Testis (tissue), 5 donors: ENCODE results near the gene MOCS2. TPM values are rescaled to one million over a fixed set of nuclear protein-coding genes. Genes with fewer than 3 reads are reported as not detected.

ENCODE experiments used
- DNase-seq: peaks from one replicate; pipeline ENCODE4 v3.0.0-alpha.2; 2019
- H3K27ac ChIP-seq, 2 donors: fragments of 200-600 bp; sonication (generic); one replicate each; pipeline ENCODE4 v1.5.1; 2019
- H3K27me3 ChIP-seq: fragments of 200-600 bp; sonication (generic); one replicate; pipeline ENCODE4 v1.5.1; 2019
- H3K36me3 ChIP-seq: fragments of 200-600 bp; sonication (generic); one replicate; pipeline ENCODE4 v1.5.1; 2017; ENCODE audit warnings: low read depth; ENCODE audit errors: missing control alignments
- H3K4me1 ChIP-seq: fragments of 200-600 bp; sonication (generic); one replicate; pipeline ENCODE4 v1.5.1; 2019
- H3K4me3 ChIP-seq, 2 donors: fragments of 200-600 bp; sonication (generic); one replicate each; pipeline ENCODE4 v1.5.1; 2017 to 2019
- H3K9me3 ChIP-seq: fragments of 200-600 bp; sonication (generic); one replicate; pipeline ENCODE4 v1.5.1; 2017
- CTCF ChIP-seq, 3 experiments: fragments of 450-650 bp in 2 of 3; fragments of 200-600 bp in 1 of 3; sonication (generic) in 1 of 3; IDR thresholded peaks; one replicate each; pipeline ENCODE4 v1.5.1; 2016 to 2019; ENCODE audit warnings: antibody characterized with exemption in 3 of 3, mild to moderate bottlenecking in 2 of 3, moderate library complexity in 1 of 3
- POLR2A ChIP-seq: fragments of 450-650 bp; IDR thresholded peaks from one replicate; pipeline ENCODE4 v1.6.1; 2017; ENCODE audit warnings: antibody characterized with exemption, mild to moderate bottlenecking, moderate library complexity
- WGBS, 2 donors: methylation state at CpG; one replicate each; pipeline ENCODE4 v1.1.5; 2018; 5-methylcytosine and 5-hydroxymethylcytosine counted together
- intact Hi-C: fragments of 100-400 bp; cut with DNase I; formaldehyde crosslinking; loops from one replicate; pipeline ENCODE4 v1.15.1; 2023; ENCODE audit warnings: low total_unique reads
- long read RNA-seq, 2 donors: transcript quantifications; one replicate each; lab custom pipeline, GENCODE V29; 2026
- polyA plus RNA-seq: library from polyadenylated mRNA; stranded (reverse); fragments of 350-450 nt; fragmentation: Illumina TruSeq; extraction: RNeasy Lipid Tissue Mini Kit (QIAGEN cat#74804); gene quantifications from one replicate; pipeline ENCODE4 v1.2.3, GENCODE V29; 2014; ENCODE audit warnings: low read depth, low replicate concordance; ENCODE audit not compliant: insufficient read depth
- total RNA-seq, 2 donors: library from RNA; depleted of rRNA; stranded (reverse); fragments of >200 nt; gene quantifications; one replicate each; pipeline ENCODE4 v1.2.3, GENCODE V29; 2016

MOCS2 gene
- 10 to 100 TPM; 45.6 to 46.1 TPM for total RNA-seq
- 39.6 TPM for polyA plus RNA-seq
- long read RNA-seq, donor 1, transcript MOCS2-203 (7 exons, 1,337 nt), result major isoform, 38 of 56 reads
- long read RNA-seq, donor 1, partial matches to known transcripts, result 15 of 56 reads
- long read RNA-seq, donor 1, other reads (novel, unspliced or antisense), result 0 of 56 reads
- long read RNA-seq, donor 2, transcript MOCS2-203 (7 exons, 1,337 nt), result major isoform, 22 of 28 reads
- long read RNA-seq, donor 2, partial matches to known transcripts, result 6 of 28 reads
- long read RNA-seq, donor 2, other reads (novel, unspliced or antisense), result 0 of 28 reads

- Histone ChIP-seq H3K27ac (peak within 1 kb of the TSS; percentile 78 to 79), H3K36me3 (no peaks in the 10 kb centered on the region), H3K4me1 (peaks cover 7% of the 10 kb centered on the region), H3K27me3 (no peaks in the 10 kb centered on the region), H3K9me3 (no peaks in the 10 kb centered on the region), H3K4me3 (peak within 1 kb of the TSS; percentile 59 to 84)
- intact Hi-C loops, result loop anchor here (10.0 kb wide), 1 partner anchor 155 kb away; no protein-coding TSS in a partner anchor
- DNase-seq, result peak; percentile 91
- 0 to 1% methylated on average over 29 to 54 of the region's 54 CpGs for WGBS, 2 donors
- TF ChIP-seq POLR2A, result peak; percentile 39
- TF ChIP-seq CTCF (IDR thresholded peaks at IDR 0.05), result peak in 1 of 3 experiments; percentile 8
Measured at GRCh38 chr5:53109443-53110127, at the start of gene MOCS2. Gene MOCS2, minus strand, starts transcription at chr5:53109757. Its CDS starts 2,583 bp downstream, at chr5:53107174.

GRCh38 chr5:53151713-53152458, 42.3 kb upstream of the MOCS2 start:
- Histone ChIP-seq H3K27ac (no peak overlapping the region), H3K4me1 (no peaks in the 10 kb centered on the region), H3K9me3 (no peaks in the 10 kb centered on the region), H3K4me3 (no peak overlapping the region), H3K36me3 (no peaks in the 10 kb centered on the region), H3K27me3 (no peaks in the 10 kb centered on the region)
- no peak for TF ChIP-seq CTCF (IDR thresholded peaks at IDR 0.05)
- no peak for TF ChIP-seq POLR2A
- DNase-seq, result no peak
- intact Hi-C loops, result no loop called here
- 82 to 84% methylated on average over 3 of the region's 3 CpGs for WGBS, 2 donors

GRCh38 chr5:53133020-53133419, 23.5 kb upstream of the MOCS2 start:
- H3K27ac ChIP-seq, result no peak overlapping the region
- TF ChIP-seq POLR2A (no peak), CTCF (IDR thresholded peaks at IDR 0.05) (no peak)
- H3K9me3 ChIP-seq, result no peaks in the 10 kb centered on the region
- no peaks in the 10 kb centered on the region for H3K27me3 ChIP-seq
- no peaks in the 10 kb centered on the region for H3K4me1 ChIP-seq
- H3K36me3 ChIP-seq, result no peaks in the 10 kb centered on the region
- 88 to 100% methylated on average over 1 of the region's 1 CpG for WGBS, 2 donors
- DNase-seq, result no peak
- H3K4me3 ChIP-seq, result no peak overlapping the region
- intact Hi-C loops, result no loop called here

- H3K4me3 ChIP-seq, result no peak overlapping the region
- H3K27me3 ChIP-seq, result no peaks in the 10 kb centered on the region
- no peaks in the 10 kb centered on the region for H3K4me1 ChIP-seq
- WGBS, 2 donors, result 53 to 64% methylated on average over 2 of the region's 2 CpGs
- no peak overlapping the region for H3K27ac ChIP-seq
- intact Hi-C loops, result no loop called here
- no peaks in the 10 kb centered on the region for H3K36me3 ChIP-seq
- no peaks in the 10 kb centered on the region for H3K9me3 ChIP-seq
- DNase-seq, result no peak
- no peak for TF ChIP-seq CTCF (IDR thresholded peaks at IDR 0.05)
- TF ChIP-seq POLR2A, result no peak
Measured at GRCh38 chr5:53130266-53130665, 20.7 kb upstream of the MOCS2 start.
